NOMO-1 (cell line): Measurements from ENCODE around the gene KCNA10.

Source experiments
- DNase-seq, 2 experiments: peaks; one replicate each; lab custom pipeline; 2025; ENCODE audit not compliant: unreplicated experiment in 2 of 2; lab: John Stamatoyannopoulos, UW

Gene KCNA10

GRCh38 chr1:110519125-110519810 is at the start of gene KCNA10:
Gene KCNA10, minus strand, starts transcription at chr1:110519175. Its CDS starts 388 bp downstream, at chr1:110518787.
- DNase-seq: no peak

DNA sequence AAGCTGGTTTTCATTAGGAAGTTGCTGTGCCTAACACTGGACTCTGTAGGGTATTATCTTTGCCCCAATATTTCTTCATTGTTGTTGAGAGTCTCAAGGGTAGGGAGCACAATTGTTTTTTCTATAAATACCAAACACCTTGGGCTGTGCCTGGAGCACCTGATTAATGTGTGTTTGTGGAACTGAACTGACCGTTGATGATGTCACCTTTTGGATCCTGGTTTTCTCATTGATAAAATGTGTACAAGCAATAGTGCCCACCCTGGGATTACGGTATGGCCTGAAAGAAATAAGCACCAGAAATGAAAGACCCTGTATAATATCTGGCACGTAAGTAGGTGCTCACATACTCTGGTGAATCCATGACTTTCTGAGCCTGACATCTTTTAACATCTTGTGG is 47.9 kb upstream of the KCNA10 start:
- no peak for DNase-seq

DNA sequence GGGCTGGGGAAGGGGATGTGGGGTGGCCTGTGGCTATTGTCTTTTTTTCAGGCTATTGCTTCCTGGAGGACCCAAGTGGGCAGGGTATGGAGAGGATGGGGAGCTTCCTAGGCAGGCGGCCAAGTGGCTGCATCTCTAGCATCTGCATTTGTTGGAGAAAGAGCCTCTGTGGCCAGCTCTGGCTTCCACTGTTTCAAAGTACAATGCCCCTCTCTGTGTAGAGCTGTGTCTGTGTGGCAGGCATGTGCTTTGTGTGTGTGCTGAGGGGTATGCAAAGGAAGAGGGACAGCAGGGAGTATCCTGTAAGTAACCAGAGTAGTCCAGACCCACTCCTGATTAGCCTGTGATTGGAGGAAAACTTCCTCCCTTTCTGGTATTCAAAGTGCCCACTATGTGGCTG is 46.6 kb upstream of the KCNA10 start:
- DNase-seq: no peak

DNA sequence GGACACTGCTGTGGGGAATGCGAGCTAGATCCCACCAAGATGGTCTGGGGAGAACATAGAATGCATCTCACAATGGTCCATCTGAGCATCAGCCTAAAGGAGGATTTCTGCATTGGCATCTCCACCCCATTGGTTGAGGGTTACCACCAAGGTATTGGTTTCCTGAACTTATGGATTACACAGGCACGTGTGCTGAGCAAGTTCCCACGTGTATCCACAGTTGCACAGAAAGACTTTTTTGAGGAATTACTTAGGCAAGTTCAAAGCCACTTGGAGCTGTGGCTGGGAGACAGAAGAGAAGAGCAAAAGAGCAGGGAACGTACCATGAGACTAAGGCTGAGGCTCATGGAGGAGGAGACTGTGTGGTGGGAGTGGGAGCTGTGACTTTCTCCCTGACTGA is 44.1 kb upstream of the KCNA10 start:
- no peak for DNase-seq

- no peak for DNase-seq
These were observed 42.6 kb upstream of the KCNA10 start for GRCh38 chr1:110561596-110561995.

- no peak for DNase-seq
These were observed 40.2 kb upstream of the KCNA10 start for GRCh38 chr1:110559157-110559556.

DNA sequence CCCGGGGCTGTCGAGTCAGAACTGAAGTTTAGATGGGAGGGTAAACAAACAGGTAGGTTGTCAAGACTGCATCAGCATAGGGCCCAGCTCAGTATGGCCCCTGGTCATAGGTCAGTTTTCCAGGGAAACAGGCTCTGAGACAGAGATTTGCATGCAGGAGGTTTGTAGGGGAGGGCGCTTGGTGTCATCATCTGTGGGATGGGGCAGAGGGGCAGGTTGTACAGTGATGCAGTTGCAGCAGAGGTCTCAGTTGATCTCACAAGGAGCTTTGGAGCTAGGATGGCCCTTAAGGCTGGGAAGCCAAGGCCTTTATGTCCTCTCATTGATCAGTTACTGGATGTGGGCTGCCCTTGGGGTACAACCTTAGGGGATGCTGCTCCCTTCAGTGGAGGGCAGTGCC is 38.5 kb upstream of the KCNA10 start:
- DNase-seq: no peak

DNA sequence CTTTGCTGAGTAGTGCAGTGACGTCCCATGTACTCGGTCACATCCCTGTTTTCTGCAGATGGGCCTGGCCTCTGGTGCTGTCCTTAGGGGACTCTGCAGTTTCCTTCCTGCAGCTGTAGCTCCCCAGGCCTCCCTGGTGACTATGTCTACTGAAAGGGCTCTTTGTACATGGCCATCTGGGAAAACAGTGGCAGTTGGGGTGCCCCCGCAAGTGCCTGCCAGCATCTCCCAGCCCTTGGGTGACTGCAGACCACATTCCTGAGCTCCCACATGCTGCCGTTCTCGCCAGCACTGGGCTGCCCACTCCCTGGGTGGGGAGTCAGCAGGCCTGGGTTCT is 37.5 kb upstream of the KCNA10 start:
- no peak for DNase-seq

DNA sequence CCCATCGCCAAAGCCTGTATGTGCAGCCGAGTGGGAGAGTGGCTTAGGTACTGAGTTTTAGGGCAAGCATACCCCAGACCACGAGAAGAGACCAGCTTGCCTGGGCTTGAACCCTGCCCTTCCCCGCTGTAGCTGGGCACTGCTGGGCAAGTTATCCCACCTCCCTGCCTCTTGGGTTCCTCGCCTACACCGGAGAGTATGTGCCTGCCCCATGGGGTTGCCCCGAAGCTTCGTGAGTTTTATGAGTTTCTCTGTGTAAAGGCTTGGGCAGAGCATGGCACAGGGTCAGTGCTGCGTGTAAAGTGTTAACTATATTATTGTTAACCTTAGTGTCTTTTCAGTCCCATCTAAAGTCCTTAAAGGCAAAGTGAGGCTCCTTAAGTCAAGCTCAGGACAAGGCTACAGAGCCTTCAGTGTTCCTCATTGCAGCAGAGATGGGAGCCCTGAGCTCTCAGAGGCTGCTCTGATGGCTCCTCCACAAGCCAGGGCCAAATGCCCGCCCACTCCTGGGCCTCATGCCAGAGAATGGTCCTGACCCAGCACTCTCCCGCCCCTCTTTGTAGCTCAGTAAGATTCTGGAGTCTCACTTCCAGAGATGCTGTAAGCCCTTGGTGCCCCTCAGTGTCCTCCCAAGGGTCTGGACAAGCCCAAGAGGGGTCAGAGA is 37.0 kb upstream of the KCNA10 start:
- DNase-seq: no peak

DNA sequence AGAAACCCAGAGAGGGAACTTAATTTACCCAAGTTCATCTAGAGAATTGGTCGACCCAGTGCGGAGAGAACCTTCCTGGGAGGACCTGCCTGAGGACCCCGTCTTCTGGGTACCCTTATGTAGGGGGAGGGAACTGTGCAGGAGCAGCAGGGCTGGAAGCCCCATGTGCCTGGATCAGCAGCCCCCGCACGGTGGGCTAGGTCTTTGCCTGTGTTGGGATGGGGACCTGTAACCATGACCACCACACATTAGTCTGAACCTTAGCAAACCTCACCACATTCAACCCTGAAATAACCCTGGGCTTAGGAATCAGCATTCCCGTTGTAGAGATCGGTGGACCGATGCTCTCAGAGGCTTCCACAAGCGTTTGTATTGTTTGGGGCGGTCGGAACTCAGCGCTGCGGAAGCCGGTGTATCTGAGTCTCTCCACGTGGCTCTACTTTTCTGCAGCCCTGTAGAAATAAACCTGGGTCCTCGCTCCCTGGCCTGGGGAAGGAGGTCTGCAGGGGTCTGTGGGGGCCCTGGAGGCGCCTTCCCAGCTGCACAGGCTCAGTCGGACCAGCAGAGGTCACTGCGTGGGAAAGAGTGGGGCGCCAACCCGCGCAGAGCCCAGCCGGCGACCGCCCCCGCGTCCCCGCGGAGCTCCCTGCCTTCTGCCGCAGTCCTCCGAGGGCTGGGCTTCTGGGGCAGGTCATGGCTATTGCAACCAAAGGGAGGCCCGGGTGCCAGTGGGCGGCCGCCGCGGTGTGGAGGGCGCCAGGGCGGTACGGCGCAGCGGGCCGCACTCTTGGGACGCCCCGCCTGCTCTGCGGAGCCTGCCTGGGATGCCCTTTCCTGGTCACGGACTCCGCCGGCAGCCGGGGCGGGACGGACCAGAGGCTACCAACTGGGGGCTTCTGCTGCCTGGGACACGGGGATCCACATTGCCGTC is 36.2 kb upstream of the KCNA10 start:
- DNase-seq: no peak

DNA sequence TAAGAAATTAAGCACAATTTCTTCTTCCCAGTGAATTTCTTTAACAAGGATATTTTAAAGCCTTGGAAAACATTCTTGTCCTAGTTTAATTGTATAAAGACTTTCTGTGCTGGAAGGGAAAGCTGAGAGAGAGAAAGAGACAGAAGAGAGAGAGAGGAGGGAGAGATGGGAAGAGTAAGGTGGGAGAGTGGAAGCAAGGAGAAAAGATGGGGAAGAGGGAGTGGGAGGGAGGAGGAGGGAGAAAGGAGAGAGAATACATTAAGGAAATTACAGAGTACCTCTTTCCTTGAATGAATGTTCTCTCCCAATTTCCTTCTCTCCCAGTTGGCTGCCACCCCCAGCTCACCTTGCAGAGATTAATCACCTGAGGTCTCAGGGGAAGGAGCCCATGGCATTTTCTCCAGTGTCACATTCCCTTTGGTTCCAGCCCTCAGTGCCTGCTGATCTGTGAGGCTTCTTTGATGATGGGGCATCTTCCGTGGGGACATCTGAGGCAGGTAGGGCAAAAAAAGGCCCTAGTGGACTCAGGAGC is 32.4 kb upstream of the KCNA10 start:
- DNase-seq: no peak

GRCh38 chr1:110549831-110550230 is 30.9 kb upstream of the KCNA10 start:
- no peak for DNase-seq

DNA sequence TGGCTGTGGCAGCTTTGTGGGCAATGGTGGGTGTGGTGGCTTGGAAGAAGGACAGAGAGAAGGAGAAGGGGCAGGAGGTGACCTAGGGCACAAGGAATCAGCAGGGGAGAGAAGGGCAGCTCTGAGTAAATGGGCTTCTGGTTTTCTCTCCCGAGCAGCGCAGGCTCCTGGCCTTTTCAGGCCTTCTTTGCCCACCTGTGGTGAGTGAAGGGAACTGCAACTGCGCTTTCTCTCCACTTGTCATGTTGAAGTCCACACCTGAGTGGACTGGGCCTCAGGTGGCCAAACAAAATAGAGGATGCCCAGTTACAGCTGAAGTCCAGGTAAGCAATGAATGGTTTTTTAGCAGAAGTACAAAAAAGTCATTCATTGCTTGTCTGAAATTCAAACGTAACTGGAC is 29.4 kb upstream of the KCNA10 start:
- DNase-seq: no peak

- no peak for DNase-seq
These were observed 28.0 kb upstream of the KCNA10 start for GRCh38 chr1:110547017-110547416.

GRCh38 chr1:110545492-110545891 is 26.5 kb upstream of the KCNA10 start:
- DNase-seq: no peak

GRCh38 chr1:110544753-110545152 is 25.8 kb upstream of the KCNA10 start:
- DNase-seq: no peak

DNA sequence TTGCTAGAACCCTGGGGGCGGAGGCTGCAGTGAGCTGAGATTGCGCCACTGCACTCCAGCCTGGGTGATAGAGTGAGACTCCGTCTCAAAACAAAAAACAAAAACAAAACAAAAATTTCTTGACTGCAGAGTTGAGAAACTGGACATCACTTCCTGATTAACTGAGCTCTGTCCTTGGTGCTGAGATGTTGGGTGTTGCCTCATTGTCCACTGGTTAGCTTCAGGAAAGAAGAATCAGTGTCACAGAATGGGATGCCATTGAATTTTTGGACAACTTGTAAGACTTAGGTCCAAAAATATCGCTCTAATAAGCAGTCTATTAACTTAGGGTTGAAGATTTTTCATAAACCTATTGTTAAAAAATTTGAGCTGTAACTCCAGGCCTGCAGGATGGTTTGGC is 23.8 kb upstream of the KCNA10 start:
- DNase-seq: peak; percentile 11 to 35

- DNase-seq: no peak
These were observed 23.0 kb upstream of the KCNA10 start for GRCh38 chr1:110541906-110542395.

DNA sequence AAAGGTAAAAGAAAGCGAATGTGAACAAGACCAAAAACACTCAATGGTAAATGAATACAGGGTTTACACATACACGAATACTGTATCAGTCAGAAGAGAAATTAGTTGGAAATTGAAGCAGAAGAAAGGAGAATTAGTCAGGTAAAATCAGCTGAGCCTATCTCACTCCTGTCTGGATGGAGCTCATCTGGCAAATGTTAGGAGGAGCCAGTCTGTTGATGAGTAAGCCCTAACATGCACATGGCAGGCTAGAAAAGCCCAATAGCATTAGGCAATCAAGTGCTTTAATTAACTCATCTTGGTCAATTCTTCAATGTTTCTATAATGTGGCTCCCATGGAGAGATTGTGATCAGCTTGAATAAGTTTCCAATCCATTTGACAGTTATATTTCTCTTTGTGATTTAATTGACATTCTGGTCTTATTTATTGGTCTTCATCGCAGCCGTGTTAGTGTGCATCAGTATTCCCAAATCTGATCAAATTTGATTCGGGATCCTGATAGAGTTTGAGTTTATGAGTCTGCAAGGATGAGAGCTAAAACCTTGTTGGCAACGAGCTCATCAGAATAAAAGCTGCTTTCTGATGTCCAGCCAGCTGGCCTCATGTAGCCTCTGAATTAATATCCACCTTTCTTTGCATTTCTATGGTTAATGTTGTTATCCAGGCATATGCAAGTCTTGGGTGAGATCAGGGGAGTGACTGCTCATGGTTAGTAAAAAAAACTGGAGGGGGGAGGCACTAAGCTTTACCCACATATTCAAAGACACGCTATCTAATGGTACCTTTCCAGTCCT is 22.1 kb upstream of the KCNA10 start:
- no peak for DNase-seq

DNA sequence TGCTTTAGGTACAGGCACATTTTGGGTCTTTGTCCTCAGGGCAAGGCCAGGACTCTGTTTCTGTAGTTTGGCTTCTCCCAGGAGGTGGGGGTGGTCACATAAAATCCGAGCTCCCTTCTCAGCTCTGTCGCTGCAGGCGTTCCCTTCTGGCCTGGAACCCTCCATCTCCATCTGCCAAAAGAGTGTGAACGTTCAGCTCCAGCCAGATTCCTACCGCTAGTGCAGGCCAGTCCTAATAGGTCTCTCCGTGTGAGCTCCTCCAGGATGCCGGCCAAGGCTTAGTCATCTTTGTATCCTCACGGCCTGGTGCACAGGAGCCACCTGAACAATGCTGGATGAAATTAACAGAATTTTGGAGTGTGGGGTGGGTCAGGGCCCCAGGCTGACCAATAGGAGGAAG is 19.9 kb upstream of the KCNA10 start:
- DNase-seq: no peak
